ENCODE measurements around the gene DYNC2I2.

- TF ChIP-seq YY1 (IDR thresholded peaks at IDR 0.05; ENCODE audit: insufficient read depth, insufficient read length) = no peak
- no peak for TF ChIP-seq SUZ12 (IDR thresholded peaks at IDR 0.05; ENCODE audit: extremely low read depth, insufficient read depth, insufficient read length)
Observed at GRCh38 chr9:128593856-128594255, 62.8 kb downstream of the DYNC2I2 start.
